Liver (tissue), 9 donors: ENCODE data around the gene SEC22C. TPM values are rescaled to one million over a fixed set of nuclear protein-coding genes. Genes with fewer than 3 reads are reported as not detected.
A peak's percentile ranks its signal among the peaks of the same experiment; 100 is the strongest.

Experiments used
- DNase-seq: peaks from one replicate; pipeline ENCODE4 v3.0.0-alpha.2; 2017; ENCODE audit warnings: low spot score
- H3K27ac ChIP-seq, 2 donors: one replicate each; pipeline ENCODE4 v1.7.0; 2013; ENCODE audit warnings: inconsistent platforms in 2 of 2, low read length in 2 of 2, control low read depth in 1 of 2, low read depth in 1 of 2, mild to moderate bottlenecking in 1 of 2
- H3K27me3 ChIP-seq, 4 donors: one replicate each; pipeline versions ENCODE4 v1.6.1 to v1.7.0; 2013; ENCODE audit warnings: low read length in 3 of 4, inconsistent platforms in 1 of 4, mild to moderate bottlenecking in 1 of 4, moderate library complexity in 1 of 4; ENCODE audit not compliant: control insufficient read depth in 4 of 4, insufficient read depth in 4 of 4
- H3K36me3 ChIP-seq, 4 donors: one replicate each; pipeline versions ENCODE4 v1.6.1 to v1.7.0; 2013; ENCODE audit warnings: low read length in 3 of 4, mild to moderate bottlenecking in 3 of 4, low read depth in 1 of 4, moderate library complexity in 1 of 4; ENCODE audit not compliant: control insufficient read depth in 4 of 4, insufficient read depth in 3 of 4
- H3K4me1 ChIP-seq, 4 donors: one replicate each; pipeline versions ENCODE4 v1.6.1 to v1.7.0; 2013; ENCODE audit warnings: low read length in 3 of 4, mild to moderate bottlenecking in 3 of 4, moderate library complexity in 1 of 4; ENCODE audit not compliant: control insufficient read depth in 4 of 4, insufficient read depth in 4 of 4
- H3K4me3 ChIP-seq, 3 donors: one replicate each; pipeline versions ENCODE4 v1.6.1 to v1.7.0; 2013; ENCODE audit warnings: low read length in 3 of 3, control low read depth in 1 of 3, low read depth in 1 of 3, mild to moderate bottlenecking in 1 of 3
- H3K9ac ChIP-seq, 2 donors: one replicate each; pipeline ENCODE4 v1.7.0; 2013; ENCODE audit warnings: low read length in 2 of 2, mild to moderate bottlenecking in 2 of 2, moderate library complexity in 2 of 2, control low read depth in 1 of 2, low read depth in 1 of 2
- H3K9me3 ChIP-seq, 4 donors: one replicate each; pipeline versions ENCODE4 v1.6.1 to v1.7.0; 2013; ENCODE audit warnings: low read length in 3 of 4; ENCODE audit not compliant: control insufficient read depth in 4 of 4
- HNF4A ChIP-seq, 2 donors: conservative IDR thresholded peaks; 2 replicates each; pipeline ENCODE4 v1.6.1; 2016; ENCODE audit warnings: antibody characterized with exemption in 2 of 2, mild to moderate bottlenecking in 2 of 2
- HNF4G ChIP-seq: IDR thresholded peaks from 2 replicates; pipeline ENCODE4 v1.6.1; 2016; ENCODE audit warnings: antibody characterized with exemption
- RAD21 ChIP-seq, 2 donors: IDR thresholded peaks; 2 replicates each; pipeline ENCODE4 v1.6.1; 2016; ENCODE audit warnings: antibody characterized with exemption in 2 of 2, mild to moderate bottlenecking in 2 of 2
- SP1 ChIP-seq: IDR thresholded peaks from 2 replicates; pipeline ENCODE4 v1.6.1; 2018; ENCODE audit warnings: antibody characterized with exemption, mild to moderate bottlenecking
- WGBS: extraction: QIAGEN DNeasy Blood & Tissue Kit; methylation state at CpG from one replicate; pipeline ENCODE4 v1.1.7; 2013; 5-methylcytosine and 5-hydroxymethylcytosine counted together
- polyA plus RNA-seq, 2 donors: library from polyadenylated mRNA; stranded (reverse) in 1 of 2; unstranded in 1 of 2; fragments of 200-250 nt in 1 of 2; fragments of >200 nt in 1 of 2; fragmentation: Nextera tagmentation in 1 of 2; extraction: Ambion mirVana in 1 of 2; gene quantifications; one replicate each; pipeline versions ENCODE4 v1.2.1 to v1.2.3, GENCODE V29; 2013 to 2015
- total RNA-seq, 2 donors: library from RNA; depleted of rRNA; stranded (reverse); fragments of >200 nt; gene quantifications; one replicate each; pipeline ENCODE4 v1.2.3, GENCODE V29; 2014
- TF ChIP-seq, protein P1 (sequence below): IDR thresholded peaks from 2 replicates; pipeline ENCODE4 v1.6.1; 2016; ENCODE audit warnings: antibody characterized with exemption
- TF ChIP-seq, protein P2 (sequence below): IDR thresholded peaks from 2 replicates; pipeline ENCODE4 v1.6.1; 2016; ENCODE audit warnings: antibody characterized with exemption
- TF ChIP-seq, protein P3 (sequence below): IDR thresholded peaks from 2 replicates; pipeline ENCODE4 v1.6.1; 2016; ENCODE audit warnings: antibody characterized with exemption, mild to moderate bottlenecking
- TF ChIP-seq, protein P4 (sequence below): fragments of 150-350 bp; IDR thresholded peaks from 2 replicates; pipeline ENCODE4 v1.5.1; 2017; ENCODE audit warnings: improper control_type of control experiment, low read depth, low read length; ENCODE audit not compliant: missing input control
- donor health status: healthy.
- donor health status: healthy.
- donor health status: healthy.
- donor health status: healthy.
- donor health status: healthy.

Gene SEC22C
- total and polyA plus RNA-seq, 4 donors: 14.5 to 48.5 (median 17.8) TPM

DNA sequence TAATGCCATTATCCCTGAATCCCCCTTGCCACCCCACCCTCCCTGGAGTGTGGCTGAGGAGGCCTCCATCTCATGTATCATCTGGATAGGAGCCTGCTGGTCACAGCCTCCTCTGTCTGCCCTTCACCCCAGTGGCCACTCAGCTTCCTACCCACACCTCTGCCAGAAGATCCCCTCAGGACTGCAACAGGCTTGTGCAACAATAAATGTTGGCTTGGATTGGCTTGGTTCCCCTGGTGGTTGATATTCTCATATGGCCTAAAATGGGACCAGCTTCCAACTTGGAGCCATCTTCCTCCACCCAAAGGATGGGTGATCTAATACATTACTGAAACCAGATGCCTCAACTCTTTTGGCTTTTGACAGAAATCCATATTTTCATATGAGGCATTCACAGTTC lies 44.4 kb downstream of the SEC22C start:
- no peaks in the 10 kb centered on the region for H3K36me3 ChIP-seq
- no peak overlapping the region for H3K27ac ChIP-seq
- TF ChIP-seq SP1 (no peak), HNF4G (no peak)
- TF ChIP-seq, protein P1, sequence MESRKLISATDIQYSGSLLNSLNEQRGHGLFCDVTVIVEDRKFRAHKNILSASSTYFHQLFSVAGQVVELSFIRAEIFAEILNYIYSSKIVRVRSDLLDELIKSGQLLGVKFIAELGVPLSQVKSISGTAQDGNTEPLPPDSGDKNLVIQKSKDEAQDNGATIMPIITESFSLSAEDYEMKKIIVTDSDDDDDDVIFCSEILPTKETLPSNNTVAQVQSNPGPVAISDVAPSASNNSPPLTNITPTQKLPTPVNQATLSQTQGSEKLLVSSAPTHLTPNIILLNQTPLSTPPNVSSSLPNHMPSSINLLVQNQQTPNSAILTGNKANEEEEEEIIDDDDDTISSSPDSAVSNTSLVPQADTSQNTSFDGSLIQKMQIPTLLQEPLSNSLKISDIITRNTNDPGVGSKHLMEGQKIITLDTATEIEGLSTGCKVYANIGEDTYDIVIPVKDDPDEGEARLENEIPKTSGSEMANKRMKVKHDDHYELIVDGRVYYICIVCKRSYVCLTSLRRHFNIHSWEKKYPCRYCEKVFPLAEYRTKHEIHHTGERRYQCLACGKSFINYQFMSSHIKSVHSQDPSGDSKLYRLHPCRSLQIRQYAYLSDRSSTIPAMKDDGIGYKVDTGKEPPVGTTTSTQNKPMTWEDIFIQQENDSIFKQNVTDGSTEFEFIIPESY: no peak
- TF ChIP-seq, protein P2, sequence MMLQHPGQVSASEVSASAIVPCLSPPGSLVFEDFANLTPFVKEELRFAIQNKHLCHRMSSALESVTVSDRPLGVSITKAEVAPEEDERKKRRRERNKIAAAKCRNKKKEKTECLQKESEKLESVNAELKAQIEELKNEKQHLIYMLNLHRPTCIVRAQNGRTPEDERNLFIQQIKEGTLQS: no peak
- TF ChIP-seq, protein P3, sequence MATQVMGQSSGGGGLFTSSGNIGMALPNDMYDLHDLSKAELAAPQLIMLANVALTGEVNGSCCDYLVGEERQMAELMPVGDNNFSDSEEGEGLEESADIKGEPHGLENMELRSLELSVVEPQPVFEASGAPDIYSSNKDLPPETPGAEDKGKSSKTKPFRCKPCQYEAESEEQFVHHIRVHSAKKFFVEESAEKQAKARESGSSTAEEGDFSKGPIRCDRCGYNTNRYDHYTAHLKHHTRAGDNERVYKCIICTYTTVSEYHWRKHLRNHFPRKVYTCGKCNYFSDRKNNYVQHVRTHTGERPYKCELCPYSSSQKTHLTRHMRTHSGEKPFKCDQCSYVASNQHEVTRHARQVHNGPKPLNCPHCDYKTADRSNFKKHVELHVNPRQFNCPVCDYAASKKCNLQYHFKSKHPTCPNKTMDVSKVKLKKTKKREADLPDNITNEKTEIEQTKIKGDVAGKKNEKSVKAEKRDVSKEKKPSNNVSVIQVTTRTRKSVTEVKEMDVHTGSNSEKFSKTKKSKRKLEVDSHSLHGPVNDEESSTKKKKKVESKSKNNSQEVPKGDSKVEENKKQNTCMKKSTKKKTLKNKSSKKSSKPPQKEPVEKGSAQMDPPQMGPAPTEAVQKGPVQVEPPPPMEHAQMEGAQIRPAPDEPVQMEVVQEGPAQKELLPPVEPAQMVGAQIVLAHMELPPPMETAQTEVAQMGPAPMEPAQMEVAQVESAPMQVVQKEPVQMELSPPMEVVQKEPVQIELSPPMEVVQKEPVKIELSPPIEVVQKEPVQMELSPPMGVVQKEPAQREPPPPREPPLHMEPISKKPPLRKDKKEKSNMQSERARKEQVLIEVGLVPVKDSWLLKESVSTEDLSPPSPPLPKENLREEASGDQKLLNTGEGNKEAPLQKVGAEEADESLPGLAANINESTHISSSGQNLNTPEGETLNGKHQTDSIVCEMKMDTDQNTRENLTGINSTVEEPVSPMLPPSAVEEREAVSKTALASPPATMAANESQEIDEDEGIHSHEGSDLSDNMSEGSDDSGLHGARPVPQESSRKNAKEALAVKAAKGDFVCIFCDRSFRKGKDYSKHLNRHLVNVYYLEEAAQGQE: no peak
- no peaks in the 10 kb centered on the region for H3K4me1 ChIP-seq
- no peak for DNase-seq
- no peaks in the 10 kb centered on the region for H3K9me3 ChIP-seq
- H3K27me3 ChIP-seq: no peaks in the 10 kb centered on the region
- H3K4me3 ChIP-seq: no peak overlapping the region
- no peak overlapping the region for H3K9ac ChIP-seq

DNA sequence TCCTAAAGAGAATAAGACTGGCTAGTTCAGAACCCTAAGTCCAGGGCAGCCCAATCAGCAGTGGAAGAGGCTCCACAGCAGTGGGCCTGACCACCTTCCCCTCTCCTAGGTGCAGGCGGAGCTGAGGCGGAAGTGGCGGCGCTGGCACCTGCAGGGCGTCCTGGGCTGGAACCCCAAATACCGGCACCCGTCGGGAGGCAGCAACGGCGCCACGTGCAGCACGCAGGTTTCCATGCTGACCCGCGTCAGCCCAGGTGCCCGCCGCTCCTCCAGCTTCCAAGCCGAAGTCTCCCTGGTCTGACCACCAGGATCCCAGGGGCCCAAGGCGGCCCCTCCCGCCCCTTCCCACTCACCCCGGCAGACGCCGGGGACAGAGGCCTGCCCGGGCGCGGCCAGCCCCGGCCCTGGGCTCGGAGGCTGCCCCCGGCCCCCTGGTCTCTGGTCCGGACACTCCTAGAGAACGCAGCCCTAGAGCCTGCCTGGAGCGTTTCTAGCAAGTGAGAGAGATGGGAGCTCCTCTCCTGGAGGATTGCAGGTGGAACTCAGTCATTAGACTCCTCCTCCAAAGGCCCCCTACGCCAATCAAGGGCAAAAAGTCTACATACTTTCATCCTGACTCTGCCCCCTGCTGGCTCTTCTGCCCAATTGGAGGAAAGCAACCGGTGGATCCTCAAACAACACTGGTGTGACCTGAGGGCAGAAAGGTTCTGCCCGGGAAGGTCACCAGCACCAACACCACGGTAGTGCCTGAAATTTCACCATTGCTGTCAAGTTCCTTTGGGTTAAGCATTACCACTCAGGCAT lies 45.6 kb downstream of the SEC22C start:
- Histone ChIP-seq H3K4me3 (no peak overlapping the region), H3K4me1 (no peaks in the 10 kb centered on the region), H3K27ac (no peak overlapping the region), H3K36me3 (no peaks in the 10 kb centered on the region), H3K9ac (no peak overlapping the region), H3K27me3 (no peaks in the 10 kb centered on the region), H3K9me3 (no peaks in the 10 kb centered on the region)
- DNase-seq: no peak
- WGBS: 84% methylated on average over 35 of the region's 35 CpGs
- TF ChIP-seq RAD21 (IDR thresholded peaks at IDR 0.05): peak in 1 of 2 donors; percentile 61
- TF ChIP-seq, protein P3: no peak
- TF ChIP-seq, protein P4, sequence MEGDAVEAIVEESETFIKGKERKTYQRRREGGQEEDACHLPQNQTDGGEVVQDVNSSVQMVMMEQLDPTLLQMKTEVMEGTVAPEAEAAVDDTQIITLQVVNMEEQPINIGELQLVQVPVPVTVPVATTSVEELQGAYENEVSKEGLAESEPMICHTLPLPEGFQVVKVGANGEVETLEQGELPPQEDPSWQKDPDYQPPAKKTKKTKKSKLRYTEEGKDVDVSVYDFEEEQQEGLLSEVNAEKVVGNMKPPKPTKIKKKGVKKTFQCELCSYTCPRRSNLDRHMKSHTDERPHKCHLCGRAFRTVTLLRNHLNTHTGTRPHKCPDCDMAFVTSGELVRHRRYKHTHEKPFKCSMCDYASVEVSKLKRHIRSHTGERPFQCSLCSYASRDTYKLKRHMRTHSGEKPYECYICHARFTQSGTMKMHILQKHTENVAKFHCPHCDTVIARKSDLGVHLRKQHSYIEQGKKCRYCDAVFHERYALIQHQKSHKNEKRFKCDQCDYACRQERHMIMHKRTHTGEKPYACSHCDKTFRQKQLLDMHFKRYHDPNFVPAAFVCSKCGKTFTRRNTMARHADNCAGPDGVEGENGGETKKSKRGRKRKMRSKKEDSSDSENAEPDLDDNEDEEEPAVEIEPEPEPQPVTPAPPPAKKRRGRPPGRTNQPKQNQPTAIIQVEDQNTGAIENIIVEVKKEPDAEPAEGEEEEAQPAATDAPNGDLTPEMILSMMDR: peak; percentile 39
- no peak for TF ChIP-seq HNF4A (conservative IDR thresholded peaks at IDR 0.05)
